Measurements from ENCODE around the gene LTC4S.
"Not testable (repeated sequence)": the region's sequence is repeated elsewhere in the genome, so short reads cannot be mapped to it uniquely, and the experiment has no call there.

The LTC4S gene

DNA sequence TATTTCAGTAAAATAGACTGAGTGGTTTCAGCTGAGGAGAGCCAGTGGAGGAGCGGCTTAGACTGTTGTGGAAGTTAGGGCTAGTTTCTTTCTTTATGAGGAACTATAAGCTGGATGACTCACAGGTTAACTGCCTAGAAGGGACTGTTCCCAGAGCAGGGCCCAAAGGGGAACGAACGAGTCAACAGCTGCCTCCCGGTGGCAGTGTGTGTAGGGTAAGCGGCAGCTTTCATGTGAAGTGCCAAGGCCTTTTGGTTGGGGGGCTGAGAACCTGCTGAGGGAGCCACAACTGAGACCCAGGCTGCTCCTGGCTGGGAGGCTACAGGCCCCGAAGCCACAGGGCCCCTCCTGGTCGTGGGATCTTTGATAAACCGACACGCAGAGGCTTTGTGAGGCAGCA, 33.9 kb downstream of the LTC4S start:
- no peak for DNase-seq

DNA sequence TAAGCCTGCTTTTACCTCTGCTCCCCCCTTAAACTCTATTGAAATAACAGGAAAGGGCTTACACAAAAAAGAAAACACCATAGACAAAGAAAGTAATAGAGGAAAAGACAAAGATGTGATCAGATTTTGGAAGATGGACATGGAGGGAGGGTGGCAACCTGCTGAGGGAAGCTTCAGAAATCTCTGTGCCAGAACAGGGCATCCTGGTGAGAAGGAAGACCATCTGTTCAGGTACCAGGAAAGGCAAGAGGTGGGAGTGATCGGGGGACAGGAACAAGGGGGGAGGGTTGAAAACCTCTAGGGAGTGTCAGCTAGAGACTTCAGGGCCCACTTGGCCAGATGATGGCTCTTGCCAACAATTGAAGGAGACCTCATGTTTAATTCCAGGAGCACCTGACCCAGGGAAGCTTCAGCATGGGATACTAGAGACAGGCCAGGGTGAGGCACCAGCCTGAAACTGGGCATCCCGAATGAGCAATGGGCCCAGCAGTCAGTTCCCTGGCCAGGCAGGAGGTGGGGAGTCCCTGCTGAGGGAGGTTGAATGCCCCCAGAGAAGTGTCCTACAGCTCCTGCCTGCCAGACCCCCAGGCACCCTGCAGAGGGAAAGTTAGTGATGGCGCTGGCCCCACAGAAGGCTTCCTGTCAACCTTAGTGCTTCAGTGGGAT, 35.1 kb downstream of the LTC4S start:
- no peak for DNase-seq

DNA sequence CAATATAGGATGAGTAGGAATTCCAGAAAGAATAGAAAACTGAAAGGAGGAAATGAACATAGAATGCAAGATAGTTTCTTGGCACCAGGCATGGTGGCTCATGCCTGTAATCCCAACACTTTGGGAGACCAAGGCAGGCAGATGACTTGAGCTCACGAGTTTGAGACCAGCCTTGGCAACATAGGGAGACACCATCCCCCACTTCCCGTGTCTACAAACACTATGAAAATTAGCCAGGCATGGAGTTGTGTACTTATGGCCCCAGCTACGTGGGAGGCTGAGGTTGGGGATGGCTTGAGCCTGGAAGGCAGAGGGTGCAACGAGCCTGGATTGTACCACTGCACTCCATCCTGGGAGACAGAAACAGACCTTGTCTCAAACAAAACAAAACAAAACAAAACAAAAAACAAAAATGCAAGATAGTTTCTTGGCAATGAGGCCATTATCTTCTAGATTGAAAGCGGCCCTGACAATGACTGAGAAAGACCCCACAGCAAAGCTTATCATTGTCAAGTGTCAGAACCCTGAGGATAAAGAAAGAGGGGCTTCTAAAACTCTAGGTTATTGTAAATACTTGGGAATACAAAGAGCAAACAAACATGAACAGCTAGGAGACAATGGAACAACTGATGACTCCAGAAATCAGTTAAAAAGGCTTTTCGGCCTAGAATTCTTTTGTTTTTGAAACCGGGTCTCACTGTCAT, 36.1 kb downstream of the LTC4S start:
- no peak for DNase-seq

DNA sequence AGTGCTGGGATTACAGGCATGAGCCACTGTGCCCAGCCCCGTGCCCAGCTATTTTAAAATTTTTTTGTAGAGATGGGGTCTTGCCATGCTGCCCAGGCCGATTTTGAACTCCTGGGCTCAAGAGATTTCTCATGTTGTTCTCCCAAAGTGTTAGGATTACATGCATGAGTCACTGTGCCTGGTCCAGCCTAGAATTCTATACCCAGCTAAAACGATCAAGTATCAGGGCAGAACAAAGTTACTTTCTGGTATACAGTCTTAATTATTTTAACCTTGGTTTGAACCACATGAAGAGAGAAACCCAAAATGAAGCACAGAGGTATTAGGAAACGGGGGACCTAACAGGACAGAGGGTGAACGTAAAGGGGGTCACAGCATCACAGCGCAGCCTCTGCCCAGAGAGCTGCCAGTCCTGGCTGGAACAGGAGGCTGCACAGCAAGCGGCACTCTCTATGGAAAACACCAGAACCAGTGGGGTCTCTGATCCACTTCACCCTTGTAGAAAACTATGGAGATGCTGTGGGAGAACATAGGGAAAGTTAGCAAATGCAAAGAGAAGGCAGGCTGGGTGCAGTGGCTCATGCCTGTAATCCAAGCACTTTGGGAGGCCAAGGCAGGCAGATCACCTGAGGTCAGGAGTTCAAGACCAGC, 37.2 kb downstream of the LTC4S start:
- no peak for DNase-seq

DNA sequence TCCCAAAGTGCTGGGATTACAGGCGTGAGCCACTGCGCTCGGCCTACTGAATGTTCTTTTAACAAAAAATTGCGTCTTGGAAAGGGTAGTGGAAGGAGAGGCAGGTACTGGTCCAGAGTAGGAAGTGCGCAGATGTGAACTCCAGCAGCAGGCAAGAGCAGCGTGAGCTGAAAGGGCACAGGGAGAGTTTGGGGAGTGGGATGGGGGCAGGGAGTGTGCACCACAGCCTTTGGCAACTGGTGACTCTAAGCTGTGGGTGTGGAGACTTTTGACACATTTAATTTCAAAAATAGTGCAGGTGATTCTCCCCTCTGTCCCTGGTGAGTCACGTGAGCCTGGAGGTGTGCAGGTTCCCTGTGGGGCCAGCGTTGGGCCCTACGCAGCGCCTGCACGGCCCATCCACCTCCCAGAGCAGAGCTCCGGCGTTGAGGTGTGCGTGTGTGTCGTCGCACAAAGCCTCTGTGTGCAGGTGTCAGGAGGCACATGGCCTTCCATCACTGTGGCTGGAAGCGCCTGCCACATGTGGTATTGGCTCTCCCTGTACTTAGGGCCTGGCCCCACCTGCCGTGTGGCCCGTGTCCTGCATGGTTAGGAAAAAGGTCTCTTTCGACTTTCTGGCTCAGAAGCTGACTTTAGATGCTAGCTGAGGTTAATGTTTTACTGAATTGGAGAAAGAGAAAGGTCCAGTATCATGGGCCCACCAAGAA, 38.4 kb downstream of the LTC4S start:
- no peak for DNase-seq

DNA sequence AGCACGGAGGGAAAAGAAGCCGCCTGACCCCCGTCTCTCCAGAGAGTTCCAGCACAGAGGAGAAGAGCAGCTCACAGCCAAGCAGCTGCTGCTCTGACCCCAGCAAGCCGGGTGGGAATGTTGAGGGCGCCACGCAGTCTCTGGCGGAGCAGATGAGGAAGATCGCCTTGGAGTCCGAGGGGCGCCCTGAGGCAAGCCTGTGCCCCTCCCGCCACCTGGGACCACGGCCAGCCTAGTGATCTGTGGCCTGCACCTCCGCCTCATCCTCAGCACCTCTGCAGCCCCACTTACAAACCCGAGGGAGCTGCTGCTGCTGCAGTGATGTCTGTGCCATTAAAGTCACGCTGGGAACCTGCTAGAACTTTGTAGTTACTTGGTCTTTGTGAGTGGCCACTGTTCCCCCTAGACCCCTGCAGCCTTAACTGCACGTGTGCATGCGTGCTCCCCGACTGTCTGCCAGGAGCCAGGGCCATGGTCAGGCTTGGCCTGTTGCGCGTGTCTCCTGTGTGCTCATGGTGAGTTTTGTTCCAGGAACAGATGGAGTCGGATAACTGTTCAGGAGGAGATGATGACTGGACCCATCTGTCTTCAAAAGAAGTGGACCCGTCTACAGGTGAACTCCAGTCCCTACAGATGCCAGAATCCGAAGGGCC, 39.4 kb downstream of the LTC4S start:
- no peak for DNase-seq

DNA sequence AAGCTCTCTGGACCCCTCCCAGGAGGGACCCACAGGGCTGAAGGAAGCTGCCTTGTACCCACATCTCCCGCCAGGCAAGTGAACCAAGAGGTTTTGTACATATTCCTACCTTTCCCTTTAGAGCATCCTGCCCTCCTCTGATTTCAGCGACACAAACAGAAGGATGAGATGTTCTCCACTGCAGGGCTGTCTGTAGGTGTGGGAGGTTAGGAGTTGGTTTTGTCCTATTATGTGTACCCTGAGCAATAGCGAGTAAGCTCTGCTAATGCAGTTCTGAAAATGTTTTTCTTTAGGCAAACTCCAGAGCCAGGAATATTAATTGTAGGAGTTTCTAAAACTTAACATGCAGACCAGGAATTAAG, 39.9 kb downstream of the LTC4S start:
- DNase-seq = no peak

DNA sequence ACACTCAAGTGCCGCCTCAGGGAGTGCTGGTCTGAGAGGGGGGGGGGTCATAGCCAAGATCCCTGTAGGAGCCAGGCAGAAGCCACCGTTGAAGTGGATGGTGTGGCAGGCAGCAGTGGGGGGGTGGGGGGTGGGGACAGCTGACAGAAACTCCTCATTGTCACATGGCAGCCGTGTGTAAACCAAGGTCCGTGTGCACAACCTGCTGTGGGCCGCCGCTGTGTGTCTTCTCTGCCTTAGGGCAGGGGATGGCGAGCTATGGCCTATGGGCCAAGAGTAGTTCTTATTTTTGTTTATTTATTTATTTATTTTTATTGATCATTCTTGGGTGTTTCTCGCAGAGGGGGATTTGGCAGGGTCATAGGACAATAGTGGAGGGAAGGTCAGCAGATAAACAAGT, 40.3 kb downstream of the LTC4S start:
- DNase-seq = no peak

DNA sequence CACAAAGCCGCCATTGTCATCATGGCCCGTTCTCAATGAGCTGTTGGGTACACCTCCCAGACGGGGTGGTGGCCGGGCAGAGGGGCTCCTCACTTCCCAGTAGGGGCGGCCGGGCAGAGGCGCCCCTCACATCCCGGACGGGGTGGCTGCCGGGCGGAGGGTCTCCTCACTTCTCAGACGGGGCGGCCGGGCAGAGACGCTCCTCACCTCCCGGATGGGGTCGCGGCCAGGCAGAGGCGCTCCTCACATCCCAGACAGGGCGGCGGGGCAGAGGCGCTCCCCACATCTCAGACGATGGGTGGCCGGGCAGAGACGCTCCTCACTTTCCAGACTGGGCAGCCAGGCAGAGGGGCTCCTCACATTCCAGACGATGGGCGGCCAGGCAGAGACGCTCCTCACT, 41.1 kb downstream of the LTC4S start:
- not testable (repeated sequence) for DNase-seq

DNA sequence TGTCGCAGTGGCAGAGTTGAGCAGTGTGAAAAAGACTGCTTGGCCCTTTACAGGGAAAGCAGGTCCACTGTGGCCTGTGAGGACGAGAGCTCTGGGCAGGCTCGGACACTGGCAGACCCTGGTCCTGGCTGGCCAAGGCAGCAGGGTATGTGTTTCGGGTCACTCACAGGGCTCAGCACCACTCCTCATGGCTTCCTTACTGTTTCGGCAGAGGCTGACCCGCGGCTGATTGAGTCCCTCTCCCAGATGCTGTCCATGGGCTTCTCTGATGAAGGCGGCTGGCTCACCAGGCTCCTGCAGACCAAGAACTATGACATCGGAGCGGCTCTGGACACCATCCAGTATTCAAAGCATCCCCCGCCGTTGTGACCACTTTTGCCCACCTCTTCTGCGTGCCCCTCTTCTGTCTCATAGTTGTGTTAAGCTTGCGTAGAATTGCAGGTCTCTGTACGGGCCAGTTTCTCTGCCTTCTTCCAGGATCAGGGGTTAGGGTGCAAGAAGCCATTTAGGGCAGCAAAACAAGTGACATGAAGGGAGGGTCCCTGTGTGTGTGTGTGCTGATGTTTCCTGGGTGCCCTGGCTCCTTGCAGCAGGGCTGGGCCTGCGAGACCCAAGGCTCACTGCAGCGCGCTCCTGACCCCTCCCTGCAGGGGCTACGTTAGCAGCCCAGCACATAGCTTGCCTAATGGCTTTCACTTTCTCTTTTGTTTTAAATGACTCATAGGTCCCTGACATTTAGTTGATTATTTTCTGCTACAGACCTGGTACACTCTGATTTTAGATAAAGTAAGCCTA, 42.6 kb downstream of the LTC4S start:
- no peak for DNase-seq

DNA sequence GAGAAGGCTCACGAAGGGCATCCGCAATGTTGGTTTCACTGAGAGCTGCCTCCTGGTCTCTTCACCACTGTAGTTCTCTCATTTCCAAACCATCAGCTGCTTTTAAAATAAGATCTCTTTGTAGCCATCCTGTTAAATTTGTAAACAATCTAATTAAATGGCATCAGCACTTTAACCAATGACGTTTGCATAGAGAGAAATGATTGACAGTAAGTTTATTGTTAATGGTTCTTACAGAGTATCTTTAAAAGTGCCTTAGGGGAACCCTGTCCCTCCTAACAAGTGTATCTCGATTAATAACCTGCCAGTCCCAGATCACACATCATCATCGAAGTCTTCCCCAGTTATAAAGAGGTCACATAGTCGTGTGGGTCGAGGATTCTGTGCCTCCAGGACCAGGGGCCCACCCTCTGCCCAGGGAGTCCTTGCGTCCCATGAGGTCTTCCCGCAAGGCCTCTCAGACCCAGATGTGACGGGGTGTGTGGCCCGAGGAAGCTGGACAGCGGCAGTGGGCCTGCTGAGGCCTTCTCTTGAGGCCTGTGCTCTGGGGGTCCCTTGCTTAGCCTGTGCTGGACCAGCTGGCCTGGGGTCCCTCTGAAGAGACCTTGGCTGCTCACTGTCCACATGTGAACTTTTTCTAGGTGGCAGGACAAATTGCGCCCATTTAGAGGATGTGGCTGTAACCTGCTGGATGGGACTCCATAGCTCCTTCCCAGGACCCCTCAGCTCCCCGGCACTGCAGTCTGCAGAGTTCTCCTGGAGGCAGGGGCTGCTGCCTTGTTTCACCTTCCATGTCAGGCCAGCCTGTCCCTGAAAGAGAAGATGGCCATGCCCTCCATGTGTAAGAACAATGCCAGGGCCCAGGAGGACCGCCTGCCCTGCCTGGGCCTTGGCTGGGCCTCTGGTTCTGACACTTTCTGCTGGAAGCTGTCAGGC, 43.6 kb downstream of the LTC4S start:
- no peak for DNase-seq

DNA sequence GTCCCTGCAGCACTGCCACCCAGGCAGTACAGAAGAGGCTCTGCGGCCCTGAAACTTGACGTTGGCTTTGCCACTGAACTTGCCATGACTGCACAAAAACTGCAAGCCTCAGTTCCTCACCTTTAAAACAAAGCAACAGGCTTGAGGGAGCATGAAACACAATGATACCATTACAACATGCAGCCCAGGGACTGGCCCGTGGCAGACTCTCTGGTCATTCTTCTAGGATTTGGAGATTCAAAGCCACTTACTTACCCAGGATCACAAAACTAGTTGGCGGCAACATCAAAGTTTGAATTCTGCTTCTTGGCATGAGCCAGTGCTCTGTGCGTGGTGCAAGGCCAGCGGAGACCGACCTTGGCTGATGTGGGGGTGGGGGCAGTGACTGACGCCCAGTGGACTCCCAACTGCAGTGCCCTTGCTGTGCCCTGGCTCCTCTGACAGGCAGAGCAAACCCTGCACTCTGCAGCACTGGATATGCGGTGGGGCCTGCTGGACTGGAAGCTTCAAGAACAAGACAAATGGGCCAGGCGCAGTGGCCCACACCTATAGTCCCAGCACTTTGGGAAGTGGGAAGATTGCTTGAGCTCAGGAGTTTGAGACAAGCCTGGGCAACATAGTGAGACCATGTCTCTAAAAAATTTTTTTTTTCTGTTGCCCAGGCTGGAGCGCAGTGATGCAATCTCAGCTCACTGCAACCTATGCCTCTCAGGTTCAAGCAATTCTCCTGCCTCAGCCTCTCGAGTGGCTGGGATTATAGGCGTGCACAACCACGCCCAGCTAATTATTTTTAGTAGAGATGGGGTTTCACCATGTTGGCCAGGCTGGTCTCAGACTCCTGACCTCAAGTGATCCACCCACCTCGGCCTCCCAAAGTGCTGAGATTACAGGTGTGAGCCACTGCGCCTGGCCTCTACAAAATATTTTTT, 45.8 kb downstream of the LTC4S start:
- no peak for DNase-seq

DNA sequence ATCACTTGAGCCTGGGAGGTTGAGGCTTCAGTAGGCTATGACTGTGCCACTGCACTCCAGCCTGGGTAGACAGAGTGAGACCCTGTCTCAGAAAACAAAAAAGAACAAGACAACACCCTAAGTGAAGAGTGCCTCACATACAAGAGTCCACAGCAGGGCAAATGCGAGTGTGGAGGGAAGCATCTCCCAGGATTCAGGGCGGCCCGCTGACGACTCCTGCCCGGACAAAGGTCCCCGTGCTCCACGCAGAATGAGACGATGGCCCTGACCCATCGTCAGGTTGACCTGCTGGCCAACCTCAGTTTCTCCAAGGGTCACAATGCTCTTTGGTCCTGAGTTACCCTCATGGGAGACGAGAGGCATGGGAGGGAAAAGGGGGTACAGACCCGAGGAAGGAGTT, 46.5 kb downstream of the LTC4S start:
- DNase-seq = no peak

DNA sequence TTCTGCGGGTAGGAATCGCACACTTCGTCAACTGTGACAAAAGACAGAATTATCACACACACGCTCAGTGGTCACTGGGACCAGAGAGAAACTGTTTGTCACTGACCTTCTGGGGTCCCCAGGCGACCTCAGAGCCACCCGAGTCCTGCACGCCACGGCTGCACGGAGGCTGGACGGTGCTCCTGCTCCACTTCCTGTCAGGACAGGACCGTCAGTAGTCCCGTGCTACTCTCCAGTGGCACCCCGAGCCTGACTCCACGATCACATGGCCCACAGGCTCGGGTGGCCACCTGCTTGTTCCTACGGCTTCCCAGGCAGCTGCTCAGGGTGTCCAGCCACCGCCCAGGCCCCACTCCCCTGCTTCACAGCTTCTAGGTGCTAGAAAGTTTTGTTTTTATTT, 47.0 kb downstream of the LTC4S start:
- DNase-seq = no peak

DNA sequence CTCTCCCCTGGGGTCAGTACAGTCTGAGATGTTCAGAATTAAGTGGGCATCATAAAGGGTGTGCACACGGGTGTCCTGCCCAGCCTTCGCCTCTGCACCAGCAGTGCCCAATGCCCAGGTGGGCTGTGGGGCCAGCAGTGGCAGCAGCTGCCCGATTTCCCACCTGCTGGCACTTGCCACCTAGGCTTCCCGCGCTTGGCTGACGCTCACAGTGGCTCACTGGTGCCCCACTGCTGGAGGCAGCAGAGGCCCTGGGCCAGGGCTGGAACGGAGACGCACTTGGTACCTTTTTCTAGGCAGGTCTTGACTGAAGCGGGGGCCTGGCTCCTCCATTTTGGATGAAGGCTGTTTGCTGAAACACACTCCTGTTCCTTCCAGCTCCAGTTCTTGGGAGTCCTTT, 47.8 kb downstream of the LTC4S start:
- DNase-seq = no peak
